Esophagus muscularis mucosa (tissue), 4 donors: Measurements from ENCODE around the gene KRTDAP.

Source experiments
- CTCF ChIP-seq, 3 experiments: fragments of 200-600 bp in 2 of 3; fragments of 450-650 bp in 1 of 3; sonication (generic) in 2 of 3; IDR thresholded peaks; one replicate each; pipeline ENCODE4 v1.5.1; 2017 to 2019; ENCODE audit warnings: antibody characterized with exemption in 3 of 3, mild to moderate bottlenecking in 2 of 3, moderate library complexity in 1 of 3
- EP300 ChIP-seq: sonication (generic); formaldehyde crosslinking; IDR thresholded peaks from one replicate; pipeline ENCODE4 v1.6.1; 2017; ENCODE audit warnings: antibody characterized with exemption
- POLR2A ChIP-seq: fragments of 450-650 bp; IDR thresholded peaks from one replicate; pipeline ENCODE4 v1.6.1; 2017; ENCODE audit warnings: antibody characterized with exemption, moderate library complexity, mild to moderate bottlenecking, low read depth

- TF ChIP-seq EP300 = no peak
- TF ChIP-seq CTCF (IDR thresholded peaks at IDR 0.05) = no peak
- no peak for TF ChIP-seq POLR2A
These were observed 2.5 kb downstream of the KRTDAP start for GRCh38 chr19:35487656-35488182.
